Stimulated activated CD4-positive, alpha-beta T cell treated with anti-CD3 and anti-CD28 coated beads, Interleukin-15, amount 100 ng/mL, for 1 hour (primary cell): ENCODE measurements around the gene EPHB2.

ENCODE experiments used
- DNase-seq, 2 donors: peaks; one replicate each; pipeline ENCODE4 v3.0.0-alpha.2; 2020; ENCODE audit warnings: low read depth in 1 of 2, low spot score in 1 of 2

Gene EPHB2

GRCh38 chr1:22749919-22750684, 39.5 kb downstream of the EPHB2 start:
- DNase-seq: no peak

DNA sequence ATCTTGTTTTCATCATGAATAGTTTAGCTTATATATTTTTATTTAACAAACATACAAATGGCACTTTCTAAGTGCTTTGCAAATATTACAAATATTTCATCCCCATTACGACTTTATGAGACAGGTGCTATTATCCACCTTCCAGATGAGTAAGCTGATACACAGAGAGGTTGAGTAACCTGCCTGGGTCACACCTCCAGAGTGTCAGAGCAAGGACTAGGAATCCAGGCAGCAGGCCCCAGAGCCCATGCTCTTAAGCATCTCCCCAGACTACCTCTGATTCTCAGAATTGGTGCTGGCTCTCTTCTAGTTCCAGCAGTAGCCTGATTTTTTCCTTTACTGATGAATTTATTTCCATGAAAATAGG, 40.0 kb downstream of the EPHB2 start:
- DNase-seq: no peak

DNA sequence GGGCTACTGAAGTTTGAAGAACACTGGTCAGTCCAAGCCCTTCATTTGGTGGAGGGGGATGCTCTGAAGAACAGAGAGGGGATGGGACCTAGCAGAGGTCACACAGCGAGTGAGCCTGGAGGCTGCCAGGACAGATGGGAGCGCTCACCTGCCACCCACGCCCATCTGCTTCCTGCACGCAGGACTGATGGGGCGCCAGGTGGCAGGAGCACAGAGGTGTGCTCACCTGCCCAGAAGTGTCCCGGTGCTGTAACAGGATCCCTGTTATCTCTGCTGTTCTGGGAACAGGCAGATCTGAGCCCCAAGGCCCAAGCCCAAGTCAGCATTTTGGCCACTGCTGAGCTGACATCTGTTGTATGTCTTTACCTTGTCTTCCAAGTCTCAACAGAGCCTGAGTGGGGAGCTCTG, 40.5 kb downstream of the EPHB2 start:
- DNase-seq: no peak

DNA sequence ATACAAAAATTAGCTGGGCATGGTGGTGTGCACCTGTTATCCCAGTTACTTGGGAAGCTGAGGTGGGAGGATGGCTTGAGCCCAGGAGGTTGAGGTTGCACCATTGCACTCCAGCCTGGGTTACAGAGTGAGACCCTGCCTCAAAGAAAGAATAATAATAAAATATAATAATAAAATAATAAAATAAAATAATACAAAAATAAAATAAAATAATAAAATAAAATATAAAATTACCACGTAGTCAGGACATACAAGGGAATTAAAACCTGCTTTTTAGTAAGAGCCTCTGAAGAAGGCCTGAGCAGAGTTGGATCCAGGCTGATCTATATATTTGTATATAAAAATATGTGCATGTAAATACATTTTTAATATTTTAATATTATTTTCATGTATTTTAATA, 41.7 kb downstream of the EPHB2 start:
- no peak for DNase-seq

DNA sequence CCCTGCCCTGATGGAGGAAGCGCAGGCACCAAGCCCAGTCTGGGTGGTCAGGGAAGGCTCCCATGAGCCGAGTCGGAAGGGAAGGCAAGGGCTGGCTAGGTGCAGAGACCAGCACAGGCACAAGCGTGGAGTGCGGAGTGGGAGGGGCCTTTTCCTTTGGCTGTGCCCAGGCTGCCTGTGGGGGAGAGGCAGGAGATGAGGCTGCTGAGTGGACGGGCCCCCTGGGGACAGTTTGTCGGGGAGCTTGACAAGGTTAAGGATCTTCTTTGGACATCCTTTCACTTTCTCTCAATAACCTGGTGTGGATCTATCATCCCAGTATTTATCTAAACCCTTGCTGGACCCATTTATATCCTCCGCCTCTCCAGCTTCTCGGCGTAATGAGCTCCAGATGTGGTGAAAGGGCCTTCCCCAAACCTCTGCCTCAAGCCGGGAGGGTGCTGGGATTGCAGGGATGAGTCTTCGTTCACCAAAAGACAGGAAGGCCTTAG, 42.9 kb downstream of the EPHB2 start:
- DNase-seq: no peak

GRCh38 chr1:22754106-22754768, 43.6 kb downstream of the EPHB2 start:
- DNase-seq: no peak

DNA sequence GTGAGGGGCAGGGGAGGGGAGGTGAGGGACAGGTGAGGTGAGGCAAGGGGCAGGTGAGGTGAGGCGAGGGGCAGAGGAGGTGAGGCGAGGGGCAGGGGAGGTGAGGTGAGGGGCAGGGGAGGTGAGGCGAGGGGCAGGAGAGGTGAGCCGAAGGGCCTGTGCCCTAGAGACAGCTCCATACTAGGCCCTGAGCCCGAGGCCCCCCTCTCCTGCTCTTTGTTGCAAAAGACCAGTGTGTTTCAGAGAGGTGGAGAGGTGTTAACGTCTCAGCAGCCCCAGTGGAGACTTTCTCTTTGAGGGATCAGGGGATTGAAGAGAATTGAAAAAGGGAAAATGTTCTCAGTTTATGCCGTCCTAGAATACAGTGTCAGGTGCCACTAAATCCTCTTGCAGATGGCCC, 44.2 kb downstream of the EPHB2 start:
- DNase-seq: no peak

GRCh38 chr1:22755641-22756040, 45.0 kb downstream of the EPHB2 start:
- no peak for DNase-seq

DNA sequence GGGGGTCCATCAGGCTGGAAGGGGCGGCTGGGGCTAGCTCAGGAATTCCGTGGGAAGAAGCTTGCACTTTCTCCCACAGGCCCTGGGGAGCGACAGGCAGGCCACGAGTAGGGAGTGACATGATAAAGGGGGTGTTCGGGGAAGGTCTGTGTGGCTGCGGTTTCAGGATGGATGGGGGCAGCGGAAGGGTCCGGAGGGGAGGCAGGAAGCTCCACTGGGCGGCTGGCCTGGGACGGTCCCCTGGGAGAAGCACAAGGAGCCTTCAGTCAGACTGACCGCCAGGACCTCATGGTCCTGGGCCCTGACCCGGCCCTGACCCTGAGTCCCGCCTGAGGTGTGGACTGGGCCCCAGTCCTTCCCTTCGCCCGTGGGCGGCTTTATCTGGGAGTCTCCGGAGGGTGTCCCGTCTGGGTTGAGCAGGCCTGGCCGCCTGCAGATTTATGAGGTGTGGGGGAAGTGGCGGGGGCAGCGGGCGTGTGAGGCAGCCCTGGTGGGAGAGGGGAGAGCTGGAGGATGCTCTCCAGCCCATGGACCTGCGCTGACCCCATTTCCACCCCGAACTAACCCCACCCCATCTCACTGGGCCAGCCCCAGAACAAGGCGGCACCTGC, 45.6 kb downstream of the EPHB2 start:
- DNase-seq: no peak

- DNase-seq: no peak
Measured at GRCh38 chr1:22760455-22760854, 49.8 kb downstream of the EPHB2 start.

- DNase-seq: no peak
Measured at GRCh38 chr1:22761101-22761500, 50.5 kb downstream of the EPHB2 start.

GRCh38 chr1:22761821-22762220, 51.2 kb downstream of the EPHB2 start:
- no peak for DNase-seq

- no peak for DNase-seq
Measured at GRCh38 chr1:22763487-22764200, 53.0 kb downstream of the EPHB2 start.

DNA sequence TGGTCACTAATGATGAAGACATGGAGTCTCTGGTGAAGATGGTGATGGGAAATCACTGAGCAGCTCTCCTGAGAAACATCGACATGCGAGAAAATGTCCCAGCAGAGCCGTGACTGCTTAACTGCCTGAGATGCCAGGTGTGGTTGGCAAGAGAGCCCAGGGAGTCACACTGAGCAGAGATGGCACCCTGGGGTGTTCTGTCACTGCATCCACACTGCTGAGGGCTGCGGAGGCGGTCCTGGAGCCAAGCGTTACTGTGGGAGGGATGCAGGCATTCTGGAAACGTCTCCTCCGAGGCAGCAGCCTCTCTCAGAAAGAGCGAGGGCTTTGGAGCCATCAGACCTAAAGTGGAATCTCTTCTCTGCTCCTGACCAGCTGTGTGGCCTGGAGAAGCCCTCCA, 57.2 kb downstream of the EPHB2 start:
- DNase-seq: no peak

GRCh38 chr1:22769932-22770331, 59.3 kb downstream of the EPHB2 start:
- DNase-seq: no peak

GRCh38 chr1:22772014-22772413, 61.4 kb downstream of the EPHB2 start:
- DNase-seq: no peak

DNA sequence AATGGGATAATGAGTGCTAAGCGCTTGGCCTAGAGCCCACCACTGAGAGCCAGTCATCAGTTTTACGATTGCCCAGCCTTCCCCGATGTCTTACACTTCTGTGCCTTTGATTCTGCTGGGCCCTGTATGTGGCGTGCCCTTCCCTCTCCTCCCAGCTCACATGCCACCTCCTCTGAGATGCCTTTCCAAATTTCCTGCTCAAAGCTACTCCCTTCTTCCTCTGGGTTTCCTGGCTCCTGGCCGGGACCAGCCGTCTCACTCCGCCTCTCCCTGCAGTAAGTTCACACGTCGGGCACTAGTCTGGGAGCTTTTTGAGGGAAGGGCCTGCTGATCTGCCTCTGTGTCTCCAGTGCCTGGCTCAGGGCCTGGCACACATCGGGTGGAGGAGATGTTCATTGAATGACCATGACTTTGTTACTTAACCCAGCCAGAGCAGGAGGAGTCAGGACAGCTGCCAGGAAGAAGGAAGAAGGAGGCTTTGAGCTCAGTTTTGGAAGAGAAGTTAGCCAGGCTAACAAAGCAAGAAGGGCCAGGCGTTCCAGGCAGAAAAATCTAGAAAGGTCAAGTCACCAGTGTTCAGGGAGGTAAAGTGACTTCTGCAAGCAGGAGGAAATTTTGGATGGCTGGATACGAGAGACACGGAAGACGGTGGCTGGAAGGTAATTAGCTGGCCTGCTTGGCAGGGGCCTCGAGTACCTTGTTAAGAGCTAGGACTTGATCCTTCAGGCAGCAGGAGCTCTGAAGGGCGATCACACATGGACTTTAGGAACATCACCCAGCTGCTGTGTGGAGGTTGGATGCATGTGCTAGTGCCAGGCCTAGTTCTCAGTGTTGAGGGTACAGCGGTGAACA, 63.6 kb downstream of the EPHB2 start:
- DNase-seq: no peak

DNA sequence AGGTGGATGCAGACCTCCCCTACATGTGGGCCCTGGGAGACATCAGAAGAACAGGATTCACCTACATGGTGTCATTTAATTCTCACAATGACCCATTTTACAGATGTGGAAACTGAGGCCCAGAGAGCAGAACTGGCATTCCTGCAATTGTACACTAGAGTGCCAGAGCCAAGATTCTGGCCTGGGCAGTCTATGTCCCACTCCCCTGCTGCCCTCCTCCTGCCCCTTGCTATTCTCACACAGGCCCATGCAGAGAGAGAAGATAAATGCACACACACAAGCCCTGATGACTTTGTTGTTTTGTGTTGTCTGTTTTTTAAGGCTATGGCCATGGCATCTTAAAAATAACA, 64.2 kb downstream of the EPHB2 start:
- DNase-seq: no peak

GRCh38 chr1:22775478-22775877, 64.8 kb downstream of the EPHB2 start:
- no peak for DNase-seq

DNA sequence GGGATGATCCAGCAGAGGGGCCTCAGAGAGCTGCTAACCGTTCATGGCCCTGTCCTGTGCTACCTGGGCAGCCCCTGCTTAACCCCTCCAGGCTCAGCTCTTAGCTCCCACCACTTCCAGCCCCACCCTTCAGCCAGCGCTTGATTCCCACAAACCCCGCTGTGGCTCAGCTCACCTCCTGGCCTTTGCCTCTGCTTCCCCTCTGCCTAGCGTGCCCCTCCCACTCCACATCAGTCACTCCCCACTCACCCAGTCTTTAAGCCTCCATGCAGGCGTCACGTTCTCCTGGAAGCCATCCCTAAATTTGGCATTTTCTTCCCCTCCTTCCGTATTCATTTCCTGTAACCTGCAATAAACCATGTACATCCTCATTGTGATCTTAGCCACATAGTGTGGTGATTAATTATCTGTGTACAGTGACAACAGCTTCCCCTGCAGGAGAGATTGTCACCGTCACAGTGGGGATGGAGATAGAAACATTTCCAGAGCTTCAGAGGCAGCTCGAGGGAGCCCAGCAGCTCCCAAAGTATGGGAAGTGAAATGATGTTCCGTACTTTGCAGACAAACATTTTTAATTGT, 65.5 kb downstream of the EPHB2 start:
- no peak for DNase-seq
